ENCODE measurements around the gene PTH2.

- TF ChIP-seq CTCF (IDR thresholded peaks at IDR 0.05; ENCODE audit: low read depth, low read length) (no peak), POLR2A (IDR thresholded peaks at IDR 0.05; ENCODE audit: extremely low read depth, insufficient read length) (no peak), MAX (IDR thresholded peaks at IDR 0.05; ENCODE audit: low read depth, low read length) (no peak)
Measured at GRCh38 chr19:49434907-49435583, 11.8 kb upstream of the PTH2 start.
